Amygdala (tissue), 56 donors: Measurements from ENCODE around the gene SPIB.
"Not testable (repeated sequence)": the region's sequence is repeated elsewhere in the genome, so short reads cannot be mapped to it uniquely, and the experiment has no call there.

ENCODE experiments used
- DNase-seq, 56 donors: peaks; one replicate each; lab custom pipeline; 2025; lab: John Stamatoyannopoulos, UW

Gene SPIB

GRCh38 chr19:50434525-50434924, 15.8 kb downstream of the SPIB start:
- DNase-seq, result no peak

- DNase-seq, result no peak
These were observed 16.5 kb downstream of the SPIB start for GRCh38 chr19:50435221-50435620.

GRCh38 chr19:50435627-50436026, 16.9 kb downstream of the SPIB start:
- DNase-seq, result no peak

- DNase-seq, result no peak
These were observed 19.2 kb downstream of the SPIB start for GRCh38 chr19:50437862-50438449.

GRCh38 chr19:50439130-50439529, 20.4 kb downstream of the SPIB start:
- not testable (repeated sequence) for DNase-seq

GRCh38 chr19:50444059-50444458, 25.3 kb downstream of the SPIB start:
- no peak for DNase-seq

- no peak for DNase-seq
These were observed 28.3 kb downstream of the SPIB start for GRCh38 chr19:50447053-50447452.

- DNase-seq, result no peak
These were observed 29.0 kb downstream of the SPIB start for GRCh38 chr19:50447750-50448149.

GRCh38 chr19:50449236-50449899, 30.6 kb downstream of the SPIB start:
- DNase-seq, result no peak

- DNase-seq, result no peak
These were observed 31.9 kb downstream of the SPIB start for GRCh38 chr19:50450369-50451222.

GRCh38 chr19:50451223-50451534, 32.4 kb downstream of the SPIB start:
- no peak for DNase-seq

GRCh38 chr19:50453243-50453642, 34.5 kb downstream of the SPIB start:
- DNase-seq, result no peak

- no peak for DNase-seq
These were observed 37.3 kb downstream of the SPIB start for GRCh38 chr19:50455992-50456391.

- DNase-seq, result no peak
These were observed 38.6 kb downstream of the SPIB start for GRCh38 chr19:50457300-50457699.

GRCh38 chr19:50458396-50459066, 39.8 kb downstream of the SPIB start:
- DNase-seq, result no peak

- no peak for DNase-seq
These were observed 40.3 kb downstream of the SPIB start for GRCh38 chr19:50459067-50459456.

GRCh38 chr19:50459638-50460037, 40.9 kb downstream of the SPIB start:
- DNase-seq, result no peak

GRCh38 chr19:50460161-50460765, 41.5 kb downstream of the SPIB start:
- no peak for DNase-seq

GRCh38 chr19:50461066-50461875, 42.5 kb downstream of the SPIB start:
- DNase-seq, result peak in 36 of 56 donors; percentile 5 to 67 (median 22)

GRCh38 chr19:50462970-50463369, 44.2 kb downstream of the SPIB start:
- no peak for DNase-seq
